PC-9 (cell line): ENCODE data around the gene EMP3. TPM values are rescaled to one million over a fixed set of nuclear protein-coding genes. Genes with fewer than 3 reads are reported as not detected.

ENCODE experiments used
- BruUV-seq: library from RNA; stranded (reverse); fragments of 400-500 nt; replicated peaks from 2 replicates; lab custom pipeline; 2021; lab: Mats Ljungman, UMichigan
- CTCF ChIA-PET: fragments of 300-600 bp; sonication (Branson Sonifier 250); formaldehyde crosslinking; loops from one replicate; lab custom pipeline; 2022; ENCODE audit warnings: antibody characterized with exemption; lab: Charles Lee
- POLR2A ChIA-PET: fragments of 300-600 bp; sonication (Branson Sonifier 250); formaldehyde crosslinking; loops from one replicate; lab custom pipeline; 2022; ENCODE audit warnings: antibody characterized with exemption; ENCODE audit not compliant: unreplicated experiment; lab: Charles Lee
- DNase-seq, 2 experiments: peaks; one replicate each; pipeline versions ENCODE4 v3.0.0 to v3.0.0-alpha.2; 2015 to 2022; ENCODE audit warnings: mixed read lengths in 1 of 2
- H2AFZ ChIP-seq: fragments of 200-600 bp; sonication (generic); 2 replicates; pipeline ENCODE4 v1.8.1; 2017; ENCODE audit warnings: antibody characterized with exemption
- H3F3A ChIP-seq: fragments of 200-600 bp; sonication (generic); 2 replicates; pipeline ENCODE4 v1.8.1; 2017; ENCODE audit warnings: antibody characterized with exemption, mild to moderate bottlenecking, low read depth; ENCODE audit not compliant: insufficient read depth
- H3K27ac ChIP-seq: fragments of 200-600 bp; sonication (generic); 2 replicates; pipeline ENCODE4 v1.6.1; 2016; ENCODE audit warnings: mixed run types
- H3K27me3 ChIP-seq: fragments of 200-600 bp; sonication (generic); 2 replicates; pipeline ENCODE4 v1.6.1; 2016; ENCODE audit warnings: low read depth, mixed run types; ENCODE audit not compliant: insufficient read depth
- H3K36me3 ChIP-seq: fragments of 200-600 bp; sonication (generic); 2 replicates; pipeline ENCODE4 v1.6.1; 2016; ENCODE audit warnings: low read depth, mixed run types
- H3K4me1 ChIP-seq: fragments of 200-600 bp; sonication (generic); replicated peaks from 2 replicates; pipeline ENCODE4 v1.6.1; 2016; ENCODE audit warnings: mixed run types; ENCODE audit not compliant: insufficient read depth
- H3K4me2 ChIP-seq: fragments of 200-600 bp; sonication (generic); 2 replicates; pipeline ENCODE4 v1.6.1; 2017; ENCODE audit warnings: mixed run types
- H3K4me3 ChIP-seq: fragments of 200-600 bp; sonication (generic); 2 replicates; pipeline ENCODE4 v1.6.1; 2016; ENCODE audit warnings: mixed run types
- H3K79me2 ChIP-seq: fragments of 200-600 bp; sonication (generic); 2 replicates; pipeline ENCODE4 v1.6.1; 2017; ENCODE audit warnings: low read depth, mixed run types
- H3K9me2 ChIP-seq: fragments of 200-600 bp; sonication (generic); 2 replicates; pipeline ENCODE4 v1.8.1; 2017; ENCODE audit warnings: mild to moderate bottlenecking; ENCODE audit not compliant: insufficient read depth
- H3K9me3 ChIP-seq: fragments of 200-600 bp; sonication (generic); 2 replicates; pipeline ENCODE4 v1.8.1; 2016; ENCODE audit warnings: low read depth; ENCODE audit not compliant: insufficient read depth
- H4K20me1 ChIP-seq: fragments of 200-600 bp; sonication (generic); 2 replicates; pipeline ENCODE4 v1.8.1; 2017; ENCODE audit not compliant: insufficient read depth
- EZH2 ChIP-seq: fragments of 200-600 bp; sonication (generic); IDR thresholded peaks from 2 replicates; pipeline ENCODE4 v1.8.0; 2017; ENCODE audit warnings: antibody characterized with exemption, low read depth
- intact Hi-C: fragments of 100-400 bp; cut with micrococcal nuclease; formaldehyde crosslinking; loops from one replicate; pipeline ENCODE4 v1.10.0; 2022; ENCODE audit not compliant: unreplicated experiment
- total RNA-seq: library from RNA; stranded (reverse); gene quantifications from 2 replicates; pipeline ENCODE4 v1.2.3, GENCODE V29; 2021
- TF ChIP-seq, protein P1 (sequence below): fragments of 200-600 bp; sonication (generic); conservative IDR thresholded peaks from 2 replicates; pipeline ENCODE4 v1.6.1; 2017; ENCODE audit warnings: mixed run types, antibody characterized with exemption, mild to moderate bottlenecking, moderate library complexity

Gene EMP3
- total RNA-seq, 1 experiment from 2014 or later = 56.3 TPM

DNA sequence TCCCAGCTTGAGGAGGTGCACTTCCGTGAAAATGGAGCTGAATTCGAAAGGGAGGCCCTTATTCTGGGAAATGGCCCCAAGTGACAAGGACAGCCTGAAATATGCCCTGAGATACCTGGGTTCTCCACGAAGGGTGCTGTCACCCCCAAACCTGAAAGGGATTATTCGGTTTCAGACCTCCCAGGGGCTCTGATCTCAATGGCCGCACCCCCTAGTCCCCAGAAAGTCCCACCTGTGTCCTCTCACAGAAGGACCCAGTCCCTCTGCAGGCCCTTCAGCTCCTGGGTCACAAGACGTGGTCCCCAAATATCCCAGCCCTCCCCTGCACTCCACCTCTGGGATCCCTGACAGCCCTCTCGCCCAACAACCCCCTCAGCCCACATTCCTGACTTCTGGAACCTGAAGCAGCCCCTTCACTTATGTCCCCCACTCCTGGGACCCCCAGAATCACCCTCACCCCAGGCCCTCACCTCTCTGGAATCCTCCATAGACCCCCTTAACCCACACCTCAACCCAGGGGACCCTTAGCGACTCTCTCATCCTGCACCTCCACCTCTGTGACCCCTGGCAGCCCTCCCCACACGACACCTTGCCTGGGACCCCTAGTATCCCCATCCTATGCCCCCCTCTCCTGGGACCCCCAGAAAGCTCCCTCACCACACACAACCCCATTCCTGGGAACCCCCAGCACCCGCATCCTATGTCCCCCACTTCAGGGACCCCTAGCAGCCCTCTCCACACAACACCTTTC, 39.4 kb downstream of the EMP3 start:
- H3F3A ChIP-seq = peaks cover 25% of the 10 kb centered on the region; the same call in 1 of the 2 replicates
- no peaks in the 10 kb centered on the region for H3K9me3 ChIP-seq
- no peaks in the 10 kb centered on the region for H3K79me2 ChIP-seq
- H4K20me1 ChIP-seq = no peaks in the 10 kb centered on the region
- H2AFZ ChIP-seq = peak overlapping the region; percentile 79
- TF ChIP-seq EZH2 = no peak
- TF ChIP-seq, protein P1, sequence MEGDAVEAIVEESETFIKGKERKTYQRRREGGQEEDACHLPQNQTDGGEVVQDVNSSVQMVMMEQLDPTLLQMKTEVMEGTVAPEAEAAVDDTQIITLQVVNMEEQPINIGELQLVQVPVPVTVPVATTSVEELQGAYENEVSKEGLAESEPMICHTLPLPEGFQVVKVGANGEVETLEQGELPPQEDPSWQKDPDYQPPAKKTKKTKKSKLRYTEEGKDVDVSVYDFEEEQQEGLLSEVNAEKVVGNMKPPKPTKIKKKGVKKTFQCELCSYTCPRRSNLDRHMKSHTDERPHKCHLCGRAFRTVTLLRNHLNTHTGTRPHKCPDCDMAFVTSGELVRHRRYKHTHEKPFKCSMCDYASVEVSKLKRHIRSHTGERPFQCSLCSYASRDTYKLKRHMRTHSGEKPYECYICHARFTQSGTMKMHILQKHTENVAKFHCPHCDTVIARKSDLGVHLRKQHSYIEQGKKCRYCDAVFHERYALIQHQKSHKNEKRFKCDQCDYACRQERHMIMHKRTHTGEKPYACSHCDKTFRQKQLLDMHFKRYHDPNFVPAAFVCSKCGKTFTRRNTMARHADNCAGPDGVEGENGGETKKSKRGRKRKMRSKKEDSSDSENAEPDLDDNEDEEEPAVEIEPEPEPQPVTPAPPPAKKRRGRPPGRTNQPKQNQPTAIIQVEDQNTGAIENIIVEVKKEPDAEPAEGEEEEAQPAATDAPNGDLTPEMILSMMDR = no peak
- no peaks in the 10 kb centered on the region for H3K36me3 ChIP-seq
- CTCF ChIA-PET = interaction anchor here (1.2 kb wide), 1 partner anchor 43 kb away, joined by 3 read pairs; a partner anchor contains a TSS
- H3K9me2 ChIP-seq = no peaks in the 10 kb centered on the region
- intact Hi-C loops = loop anchor here (1.0 to 5.0 kb wide), 2 partner anchors 27 to 42 kb away; partner anchors contain the start of gene KDELR1
- TSS peak; percentile 98 for BruUV-seq
- POLR2A ChIA-PET = interaction anchor here (0.6 to 2.7 kb wide), 8 partner anchors 26 to 359 kb away, joined by 4 to 11 read pairs (median 6); partner anchors contain the start of gene KDELR1
- no peak for DNase-seq
- no peaks in the 10 kb centered on the region for H3K27me3 ChIP-seq
- H3K4me3 ChIP-seq = peak overlapping the region; percentile 55; the same call in 1 of the 2 replicates
- H3K4me1 ChIP-seq = peaks cover 7% of the 10 kb centered on the region
- peak overlapping the region; percentile 79 for H3K4me2 ChIP-seq
- H3K27ac ChIP-seq = peak overlapping the region; percentile 62

DNA sequence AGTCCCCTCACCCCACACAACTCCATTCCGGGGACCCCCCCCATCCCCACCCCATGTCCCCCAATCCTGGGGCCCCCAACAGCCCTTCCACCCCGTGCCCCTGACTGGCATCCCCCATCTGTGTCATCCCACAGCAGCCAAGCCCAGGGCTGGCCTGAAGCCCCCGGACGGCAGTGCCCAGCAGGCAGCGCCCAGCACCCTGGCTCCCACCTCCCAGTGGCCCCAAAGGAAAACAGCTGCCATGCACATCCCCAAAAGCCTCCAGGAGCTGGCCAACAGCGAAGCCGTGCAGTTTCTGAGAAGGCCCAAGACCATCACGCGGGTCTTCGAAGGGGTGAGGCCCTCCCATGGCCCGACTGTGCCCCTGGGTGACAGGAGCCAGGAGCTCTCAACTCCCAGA, 40.2 kb downstream of the EMP3 start:
- H3F3A ChIP-seq = peaks cover 25% of the 10 kb centered on the region; the same call in 1 of the 2 replicates
- H4K20me1 ChIP-seq = no peaks in the 10 kb centered on the region
- H3K9me2 ChIP-seq = no peaks in the 10 kb centered on the region
- H2AFZ ChIP-seq = no peak overlapping the region
- H3K4me1 ChIP-seq = peaks cover 7% of the 10 kb centered on the region
- no peaks in the 10 kb centered on the region for H3K9me3 ChIP-seq
- POLR2A ChIA-PET = no interaction called here
- no peak overlapping the region for H3K27ac ChIP-seq
- H3K36me3 ChIP-seq = no peaks in the 10 kb centered on the region
- BruUV-seq = no TSS peak
- H3K27me3 ChIP-seq = no peaks in the 10 kb centered on the region
- H3K79me2 ChIP-seq = no peaks in the 10 kb centered on the region
- no peak overlapping the region for H3K4me3 ChIP-seq
- intact Hi-C loops = no loop called here
- no peak for TF ChIP-seq EZH2
- TF ChIP-seq, protein P1 = no peak
- H3K4me2 ChIP-seq = no peak overlapping the region
- CTCF ChIA-PET = interaction anchor here (0.5 kb wide), 1 partner anchor 95 kb away, joined by 4 read pairs; no protein-coding TSS in a partner anchor
- no peak for DNase-seq

DNA sequence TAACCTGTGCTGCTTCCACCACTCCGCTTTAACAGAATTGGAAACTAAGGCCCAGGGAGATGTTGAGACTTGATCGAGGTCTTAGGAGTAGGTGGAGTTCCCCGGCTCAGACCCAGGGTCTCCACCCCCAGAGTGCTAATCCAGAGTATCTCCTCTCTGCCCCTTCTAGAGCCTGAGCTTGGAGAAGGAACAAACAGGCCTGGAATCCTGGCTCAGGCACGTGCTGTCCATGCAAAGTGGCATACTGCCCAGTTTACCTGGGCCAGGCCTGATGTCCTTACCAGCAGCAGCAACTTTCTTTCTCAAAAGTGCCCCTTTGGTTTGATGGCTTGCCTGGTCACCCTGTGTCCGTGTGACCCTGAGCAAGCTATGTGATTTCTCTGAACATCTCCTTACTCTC, 42.5 kb downstream of the EMP3 start:
- no peak overlapping the region for H2AFZ ChIP-seq

More for the DNA sequence above, 42.5 kb downstream of the EMP3 start:
- ChIA-PET POLR2A (no interaction called here), CTCF (no interaction called here)
- TF ChIP-seq EZH2 = no peak
- TF ChIP-seq, protein P1 = no peak
- intact Hi-C loops = no loop called here
- Histone ChIP-seq H3K4me2 (no peak overlapping the region), H3F3A (peaks cover 24% of the 10 kb centered on the region), H3K9me2 (no peaks in the 10 kb centered on the region), H4K20me1 (no peaks in the 10 kb centered on the region), H3K4me3 (no peak overlapping the region), H3K79me2 (no peaks in the 10 kb centered on the region), H3K27me3 (no peaks in the 10 kb centered on the region), H3K27ac (no peak overlapping the region), H3K4me1 (peaks cover 12% of the 10 kb centered on the region), H3K36me3 (no peaks in the 10 kb centered on the region), H3K9me3 (no peaks in the 10 kb centered on the region)
- BruUV-seq = no TSS peak
- DNase-seq = no peak
